Measurements from ENCODE around the gene ANO6. TPM values are rescaled to one million over a fixed set of nuclear protein-coding genes. Genes with fewer than 3 reads are reported as not detected.

ANO6 gene
- total RNA-seq, 1 experiment from 2014 or later = 18.1 TPM

- no peaks in the 10 kb centered on the region for H4K20me1 ChIP-seq (ENCODE audit: low read length)
- no TSS peak for BruUV-seq (replicated peaks)
- H3F3A ChIP-seq (ENCODE audit: low read length, unreplicated experiment) = no peaks in the 10 kb centered on the region
- CTCF ChIA-PET = no interaction called here
- H2AFZ ChIP-seq (ENCODE audit: low read length) = no peak overlapping the region
- 0 out of 2 replicates have a peak, but pooled peaks cover 5% of the 10 kb centered on the region for H3K36me3 ChIP-seq (ENCODE audit: low read depth, low read length)
- no peaks in the 10 kb centered on the region for H3K79me2 ChIP-seq (ENCODE audit: low read length)
- intact Hi-C loops (cut with micrococcal nuclease) = no loop called here
- no peaks in the 10 kb centered on the region for H3K9me2 ChIP-seq (replicated peaks; ENCODE audit: low read length)
- ATAC-seq (no peak), DNase-seq (no peak)
- H3K4me2 ChIP-seq (ENCODE audit: low read length) = no peak overlapping the region
- H3K9me3 ChIP-seq (ENCODE audit: low read length) = no peaks in the 10 kb centered on the region
- TF ChIP-seq EZH2phosphoT487 (IDR thresholded peaks at IDR 0.05; ENCODE audit: borderline replicate concordance, low read length) (no peak), EZH2 (IDR thresholded peaks at IDR 0.05; ENCODE audit: low read length, unreplicated experiment) (no peak), CTCF (conservative IDR thresholded peaks at IDR 0.05; ENCODE audit: low read depth, low read length) (no peak)
- H3K27ac ChIP-seq (ENCODE audit: low read length) = no peak overlapping the region
- no peaks in the 10 kb centered on the region for H3K27me3 ChIP-seq (ENCODE audit: low read length)
- H3K4me3 ChIP-seq (ENCODE audit: low read length) = no peak overlapping the region
- H3K4me1 ChIP-seq (ENCODE audit: insufficient read depth, low read length) = no peaks in the 10 kb centered on the region
- POLR2A ChIA-PET (ENCODE audit: unreplicated experiment) = no interaction called here
- H3K9ac ChIP-seq (ENCODE audit: low read length) = no peak overlapping the region
Measured at GRCh38 chr12:45425426-45425825, 209.5 kb downstream of the ANO6 start.

GRCh38 chr12:45426294-45426693 is 210.4 kb downstream of the ANO6 start:
- no TSS peak for BruUV-seq (replicated peaks)
- no peaks in the 10 kb centered on the region for H3K79me2 ChIP-seq (ENCODE audit: low read length)
- no peak overlapping the region for H2AFZ ChIP-seq (ENCODE audit: low read length)
- H3K27ac ChIP-seq (ENCODE audit: low read length) = no peak overlapping the region
- CTCF ChIA-PET = no interaction called here
- H3K4me1 ChIP-seq (ENCODE audit: insufficient read depth, low read length) = no peaks in the 10 kb centered on the region
- no peak overlapping the region for H3K4me3 ChIP-seq (ENCODE audit: low read length)
- H3K9me2 ChIP-seq (replicated peaks; ENCODE audit: low read length) = no peaks in the 10 kb centered on the region
- no peaks in the 10 kb centered on the region for H3K27me3 ChIP-seq (ENCODE audit: low read length)
- no peak for ATAC-seq
- H3K4me2 ChIP-seq (ENCODE audit: low read length) = no peak overlapping the region
- no peak overlapping the region for H3K9ac ChIP-seq (ENCODE audit: low read length)
- no peaks in the 10 kb centered on the region for H3F3A ChIP-seq (ENCODE audit: low read length, unreplicated experiment)
- intact Hi-C loops (cut with micrococcal nuclease) = no loop called here
- H3K9me3 ChIP-seq (ENCODE audit: low read length) = no peaks in the 10 kb centered on the region
- H4K20me1 ChIP-seq (ENCODE audit: low read length) = no peaks in the 10 kb centered on the region
- 0 out of 2 replicates have a peak, but pooled peaks cover 5% of the 10 kb centered on the region for H3K36me3 ChIP-seq (ENCODE audit: low read depth, low read length)
- DNase-seq = no peak
- no peak for TF ChIP-seq CTCF (conservative IDR thresholded peaks at IDR 0.05; ENCODE audit: low read depth, low read length)
- TF ChIP-seq EZH2 (IDR thresholded peaks at IDR 0.05; ENCODE audit: low read length, unreplicated experiment) = no peak
- TF ChIP-seq EZH2phosphoT487 (IDR thresholded peaks at IDR 0.05; ENCODE audit: borderline replicate concordance, low read length) = no peak
- POLR2A ChIA-PET (ENCODE audit: unreplicated experiment) = no interaction called here

GRCh38 chr12:45427042-45427441 is 211.1 kb downstream of the ANO6 start:
- intact Hi-C loops (cut with micrococcal nuclease) = no loop called here
- Histone ChIP-seq H3K4me2 (ENCODE audit: low read length) (no peak overlapping the region), H2AFZ (ENCODE audit: low read length) (no peak overlapping the region), H3K4me3 (ENCODE audit: low read length) (no peak overlapping the region), H3K27ac (ENCODE audit: low read length) (no peak overlapping the region), H3K9ac (ENCODE audit: low read length) (no peak overlapping the region), H3K27me3 (ENCODE audit: low read length) (no peaks in the 10 kb centered on the region), H3K79me2 (ENCODE audit: low read length) (no peaks in the 10 kb centered on the region), H4K20me1 (ENCODE audit: low read length) (no peaks in the 10 kb centered on the region), H3K4me1 (ENCODE audit: insufficient read depth, low read length) (no peaks in the 10 kb centered on the region), H3F3A (ENCODE audit: low read length, unreplicated experiment) (no peaks in the 10 kb centered on the region), H3K36me3 (ENCODE audit: low read depth, low read length) (0 out of 2 replicates have a peak, but pooled peaks cover 3% of the 10 kb centered on the region), H3K9me2 (replicated peaks; ENCODE audit: low read length) (no peaks in the 10 kb centered on the region), H3K9me3 (ENCODE audit: low read length) (no peaks in the 10 kb centered on the region)
- ChIA-PET POLR2A (ENCODE audit: unreplicated experiment) (no interaction called here), CTCF (no interaction called here)
- ATAC-seq (no peak), DNase-seq (no peak)
- no TSS peak for BruUV-seq (replicated peaks)
- TF ChIP-seq EZH2 (IDR thresholded peaks at IDR 0.05; ENCODE audit: low read length, unreplicated experiment) (no peak), EZH2phosphoT487 (IDR thresholded peaks at IDR 0.05; ENCODE audit: borderline replicate concordance, low read length) (no peak), CTCF (conservative IDR thresholded peaks at IDR 0.05; ENCODE audit: low read depth, low read length) (no peak)

All from PC-3 (cell line).